Liver (tissue), 9 donors: ENCODE measurements around the gene GBA3. TPM values are rescaled to one million over a fixed set of nuclear protein-coding genes. Genes with fewer than 3 reads are reported as not detected.

Experiments
- DNase-seq: peaks from one replicate; pipeline ENCODE4 v3.0.0-alpha.2; 2017; ENCODE audit warnings: low spot score
- H3K27ac ChIP-seq, 2 donors: one replicate each; pipeline ENCODE4 v1.7.0; 2013; ENCODE audit warnings: inconsistent platforms in 2 of 2, low read length in 2 of 2, control low read depth in 1 of 2, low read depth in 1 of 2, mild to moderate bottlenecking in 1 of 2
- H3K27me3 ChIP-seq, 4 donors: one replicate each; pipeline versions ENCODE4 v1.6.1 to v1.7.0; 2013; ENCODE audit warnings: low read length in 3 of 4, inconsistent platforms in 1 of 4, mild to moderate bottlenecking in 1 of 4, moderate library complexity in 1 of 4; ENCODE audit not compliant: control insufficient read depth in 4 of 4, insufficient read depth in 4 of 4
- H3K36me3 ChIP-seq, 4 donors: one replicate each; pipeline versions ENCODE4 v1.6.1 to v1.7.0; 2013; ENCODE audit warnings: low read length in 3 of 4, mild to moderate bottlenecking in 3 of 4, low read depth in 1 of 4, moderate library complexity in 1 of 4; ENCODE audit not compliant: control insufficient read depth in 4 of 4, insufficient read depth in 3 of 4
- H3K4me1 ChIP-seq, 4 donors: one replicate each; pipeline versions ENCODE4 v1.6.1 to v1.7.0; 2013; ENCODE audit warnings: low read length in 3 of 4, mild to moderate bottlenecking in 3 of 4, moderate library complexity in 1 of 4; ENCODE audit not compliant: control insufficient read depth in 4 of 4, insufficient read depth in 4 of 4
- H3K4me3 ChIP-seq, 3 donors: one replicate each; pipeline versions ENCODE4 v1.6.1 to v1.7.0; 2013; ENCODE audit warnings: low read length in 3 of 3, control low read depth in 1 of 3, low read depth in 1 of 3, mild to moderate bottlenecking in 1 of 3
- H3K9ac ChIP-seq, 2 donors: one replicate each; pipeline ENCODE4 v1.7.0; 2013; ENCODE audit warnings: low read length in 2 of 2, mild to moderate bottlenecking in 2 of 2, moderate library complexity in 2 of 2, control low read depth in 1 of 2, low read depth in 1 of 2
- H3K9me3 ChIP-seq, 4 donors: one replicate each; pipeline versions ENCODE4 v1.6.1 to v1.7.0; 2013; ENCODE audit warnings: low read length in 3 of 4; ENCODE audit not compliant: control insufficient read depth in 4 of 4
- EGR1 ChIP-seq, 2 donors: IDR thresholded peaks; 2 replicates each; pipeline ENCODE4 v1.6.1; 2016 to 2018; ENCODE audit warnings: antibody characterized with exemption in 2 of 2, low read depth in 2 of 2
- FOXA1 ChIP-seq: IDR thresholded peaks from 2 replicates; pipeline ENCODE4 v1.6.1; 2016; ENCODE audit warnings: antibody characterized with exemption
- FOXA2 ChIP-seq: IDR thresholded peaks from 2 replicates; pipeline ENCODE4 v1.6.1; 2016; ENCODE audit warnings: antibody characterized with exemption
- GABPA ChIP-seq, 2 donors: IDR thresholded peaks in 1 of 2; conservative IDR thresholded peaks in 1 of 2; 2 replicates each; pipeline ENCODE4 v1.6.1; 2016; ENCODE audit warnings: antibody characterized with exemption in 2 of 2, mild to moderate bottlenecking in 1 of 2, moderate library complexity in 1 of 2
- HNF4A ChIP-seq, 2 donors: conservative IDR thresholded peaks; 2 replicates each; pipeline ENCODE4 v1.6.1; 2016; ENCODE audit warnings: antibody characterized with exemption in 2 of 2, mild to moderate bottlenecking in 2 of 2
- HNF4G ChIP-seq: IDR thresholded peaks from 2 replicates; pipeline ENCODE4 v1.6.1; 2016; ENCODE audit warnings: antibody characterized with exemption
- JUND ChIP-seq, 2 donors: IDR thresholded peaks; 2 replicates each; pipeline ENCODE4 v1.6.1; 2016; ENCODE audit warnings: antibody characterized with exemption in 2 of 2
- NR2F2 ChIP-seq: IDR thresholded peaks from 2 replicates; pipeline ENCODE4 v1.6.1; 2016; ENCODE audit warnings: antibody characterized with exemption
- RAD21 ChIP-seq, 2 donors: IDR thresholded peaks; 2 replicates each; pipeline ENCODE4 v1.6.1; 2016; ENCODE audit warnings: antibody characterized with exemption in 2 of 2, mild to moderate bottlenecking in 2 of 2
- RXRA ChIP-seq, 2 donors: IDR thresholded peaks; 2 replicates each; pipeline ENCODE4 v1.6.1; 2017 to 2018; ENCODE audit warnings: antibody characterized with exemption in 2 of 2, mild to moderate bottlenecking in 1 of 2
- SP1 ChIP-seq: IDR thresholded peaks from 2 replicates; pipeline ENCODE4 v1.6.1; 2018; ENCODE audit warnings: antibody characterized with exemption, mild to moderate bottlenecking
- TAF1 ChIP-seq: conservative IDR thresholded peaks from 2 replicates; pipeline ENCODE4 v1.6.1; 2016; ENCODE audit warnings: antibody characterized with exemption, mild to moderate bottlenecking
- YY1 ChIP-seq: IDR thresholded peaks from 2 replicates; pipeline ENCODE4 v1.6.1; 2016; ENCODE audit warnings: antibody characterized with exemption, mild to moderate bottlenecking
- WGBS: extraction: QIAGEN DNeasy Blood & Tissue Kit; methylation state at CpG from one replicate; pipeline ENCODE4 v1.1.7; 2013; 5-methylcytosine and 5-hydroxymethylcytosine counted together
- polyA plus RNA-seq, 2 donors: library from polyadenylated mRNA; stranded (reverse) in 1 of 2; unstranded in 1 of 2; fragments of 200-250 nt in 1 of 2; fragments of >200 nt in 1 of 2; fragmentation: Nextera tagmentation in 1 of 2; extraction: Ambion mirVana in 1 of 2; gene quantifications; one replicate each; pipeline versions ENCODE4 v1.2.1 to v1.2.3, GENCODE V29; 2013 to 2015
- total RNA-seq, 2 donors: library from RNA; depleted of rRNA; stranded (reverse); fragments of >200 nt; gene quantifications; one replicate each; pipeline ENCODE4 v1.2.3, GENCODE V29; 2014
- TF ChIP-seq, protein P1 (sequence below): IDR thresholded peaks from 2 replicates; pipeline ENCODE4 v1.6.1; 2016; ENCODE audit warnings: antibody characterized with exemption
- TF ChIP-seq, protein P2 (sequence below): IDR thresholded peaks from 2 replicates; pipeline ENCODE4 v1.6.1; 2016; ENCODE audit warnings: antibody characterized with exemption
- TF ChIP-seq, protein P3 (sequence below): fragments of 150-350 bp; IDR thresholded peaks from 2 replicates; pipeline ENCODE4 v1.5.1; 2017; ENCODE audit warnings: improper control_type of control experiment, low read depth, low read length; ENCODE audit not compliant: missing input control
- TF ChIP-seq, protein P4 (sequence below): IDR thresholded peaks from 2 replicates; pipeline ENCODE4 v1.6.1; 2016; ENCODE audit warnings: antibody characterized with exemption
- TF ChIP-seq, protein P5 (sequence below): IDR thresholded peaks from 2 replicates; pipeline ENCODE4 v1.6.1; 2016; ENCODE audit warnings: antibody characterized with exemption, mild to moderate bottlenecking
- donor health status: healthy.
- donor health status: healthy.
- donor health status: healthy.
- donor health status: healthy.
- donor health status: healthy.

Gene GBA3
- total and polyA plus RNA-seq, 4 donors: 10.6 to 36.7 (median 18.9) TPM

DNA sequence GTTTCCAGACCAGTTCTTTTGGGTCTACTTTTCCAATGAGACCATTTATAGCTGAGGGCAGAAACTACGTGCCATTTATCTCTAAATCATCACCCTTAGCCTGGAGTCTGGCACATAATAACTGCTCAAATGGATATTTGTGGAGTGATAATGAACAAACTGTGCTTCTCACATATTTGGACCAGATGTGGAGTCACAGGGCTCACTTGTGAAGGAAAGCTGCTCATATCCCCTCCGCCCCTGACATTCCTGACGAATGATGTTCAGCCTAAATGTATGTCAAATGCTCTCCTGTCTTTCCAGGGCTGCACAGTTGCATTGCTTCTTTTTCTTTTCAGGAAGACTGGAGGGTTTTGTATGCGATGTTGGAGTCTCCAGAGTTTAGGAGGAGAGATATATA lies 110.1 kb downstream of the GBA3 start:
- H3K4me3 ChIP-seq: no peak overlapping the region
- no peak for DNase-seq
- H3K9ac ChIP-seq: no peak overlapping the region
- no peaks in the 10 kb centered on the region for H3K9me3 ChIP-seq
- no peak overlapping the region for H3K27ac ChIP-seq
- TF ChIP-seq, protein P1, sequence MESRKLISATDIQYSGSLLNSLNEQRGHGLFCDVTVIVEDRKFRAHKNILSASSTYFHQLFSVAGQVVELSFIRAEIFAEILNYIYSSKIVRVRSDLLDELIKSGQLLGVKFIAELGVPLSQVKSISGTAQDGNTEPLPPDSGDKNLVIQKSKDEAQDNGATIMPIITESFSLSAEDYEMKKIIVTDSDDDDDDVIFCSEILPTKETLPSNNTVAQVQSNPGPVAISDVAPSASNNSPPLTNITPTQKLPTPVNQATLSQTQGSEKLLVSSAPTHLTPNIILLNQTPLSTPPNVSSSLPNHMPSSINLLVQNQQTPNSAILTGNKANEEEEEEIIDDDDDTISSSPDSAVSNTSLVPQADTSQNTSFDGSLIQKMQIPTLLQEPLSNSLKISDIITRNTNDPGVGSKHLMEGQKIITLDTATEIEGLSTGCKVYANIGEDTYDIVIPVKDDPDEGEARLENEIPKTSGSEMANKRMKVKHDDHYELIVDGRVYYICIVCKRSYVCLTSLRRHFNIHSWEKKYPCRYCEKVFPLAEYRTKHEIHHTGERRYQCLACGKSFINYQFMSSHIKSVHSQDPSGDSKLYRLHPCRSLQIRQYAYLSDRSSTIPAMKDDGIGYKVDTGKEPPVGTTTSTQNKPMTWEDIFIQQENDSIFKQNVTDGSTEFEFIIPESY: no peak
- TF ChIP-seq HNF4A (conservative IDR thresholded peaks at IDR 0.05) (no peak), TAF1 (no peak), RAD21 (IDR thresholded peaks at IDR 0.05) (no peak), NR2F2 (no peak), FOXA2 (no peak), SP1 (no peak), RXRA (IDR thresholded peaks at IDR 0.05) (no peak), HNF4G (no peak), JUND (IDR thresholded peaks at IDR 0.05) (no peak), EGR1 (IDR thresholded peaks at IDR 0.05; ENCODE audit: low read depth in 2 of 2) (no peak)
- TF ChIP-seq, protein P2, sequence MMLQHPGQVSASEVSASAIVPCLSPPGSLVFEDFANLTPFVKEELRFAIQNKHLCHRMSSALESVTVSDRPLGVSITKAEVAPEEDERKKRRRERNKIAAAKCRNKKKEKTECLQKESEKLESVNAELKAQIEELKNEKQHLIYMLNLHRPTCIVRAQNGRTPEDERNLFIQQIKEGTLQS: no peak
- TF ChIP-seq, protein P3, sequence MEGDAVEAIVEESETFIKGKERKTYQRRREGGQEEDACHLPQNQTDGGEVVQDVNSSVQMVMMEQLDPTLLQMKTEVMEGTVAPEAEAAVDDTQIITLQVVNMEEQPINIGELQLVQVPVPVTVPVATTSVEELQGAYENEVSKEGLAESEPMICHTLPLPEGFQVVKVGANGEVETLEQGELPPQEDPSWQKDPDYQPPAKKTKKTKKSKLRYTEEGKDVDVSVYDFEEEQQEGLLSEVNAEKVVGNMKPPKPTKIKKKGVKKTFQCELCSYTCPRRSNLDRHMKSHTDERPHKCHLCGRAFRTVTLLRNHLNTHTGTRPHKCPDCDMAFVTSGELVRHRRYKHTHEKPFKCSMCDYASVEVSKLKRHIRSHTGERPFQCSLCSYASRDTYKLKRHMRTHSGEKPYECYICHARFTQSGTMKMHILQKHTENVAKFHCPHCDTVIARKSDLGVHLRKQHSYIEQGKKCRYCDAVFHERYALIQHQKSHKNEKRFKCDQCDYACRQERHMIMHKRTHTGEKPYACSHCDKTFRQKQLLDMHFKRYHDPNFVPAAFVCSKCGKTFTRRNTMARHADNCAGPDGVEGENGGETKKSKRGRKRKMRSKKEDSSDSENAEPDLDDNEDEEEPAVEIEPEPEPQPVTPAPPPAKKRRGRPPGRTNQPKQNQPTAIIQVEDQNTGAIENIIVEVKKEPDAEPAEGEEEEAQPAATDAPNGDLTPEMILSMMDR: no peak
- peaks cover 0 to 8% (median 0%) of the 10 kb centered on the region in 4 donors for H3K36me3 ChIP-seq
- 93% methylated on average over 4 of the region's 4 CpGs for WGBS
- H3K27me3 ChIP-seq: no peaks in the 10 kb centered on the region
- peaks cover 0 to 1% (median 0%) of the 10 kb centered on the region in 4 donors for H3K4me1 ChIP-seq

DNA sequence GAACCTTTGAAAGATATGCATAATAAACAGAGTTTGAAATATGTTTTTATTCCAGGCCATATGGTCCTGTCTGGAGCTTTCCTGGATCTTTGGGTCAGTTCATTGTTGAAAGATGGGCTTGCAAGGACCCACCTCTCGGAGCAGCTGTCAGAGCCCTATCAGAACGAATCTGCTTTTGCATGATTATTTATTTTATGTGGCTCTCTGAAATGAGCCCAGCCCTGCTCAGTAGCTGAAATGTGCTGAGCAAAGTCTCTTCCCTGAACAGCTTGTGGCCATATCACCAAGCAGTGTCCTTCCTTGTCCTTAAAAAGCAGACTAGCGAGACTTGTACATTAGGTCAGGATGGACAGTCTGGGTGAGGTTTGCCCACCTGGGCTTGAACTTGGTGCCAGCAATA lies 110.8 kb downstream of the GBA3 start:
- H3K27ac ChIP-seq: no peak overlapping the region
- 87% methylated on average over 3 of the region's 3 CpGs for WGBS

More for the DNA sequence above, 110.8 kb downstream of the GBA3 start:
- Histone ChIP-seq H3K9me3 (no peaks in the 10 kb centered on the region), H3K4me3 (no peak overlapping the region), H3K27me3 (no peaks in the 10 kb centered on the region), H3K36me3 (peaks cover 0 to 8% (median 0%) of the 10 kb centered on the region in 4 donors), H3K9ac (no peak overlapping the region), H3K4me1 (peaks cover 0 to 1% (median 0%) of the 10 kb centered on the region in 4 donors)
- TF ChIP-seq NR2F2: no peak
- no peak for TF ChIP-seq RXRA (IDR thresholded peaks at IDR 0.05)
- TF ChIP-seq, protein P4, sequence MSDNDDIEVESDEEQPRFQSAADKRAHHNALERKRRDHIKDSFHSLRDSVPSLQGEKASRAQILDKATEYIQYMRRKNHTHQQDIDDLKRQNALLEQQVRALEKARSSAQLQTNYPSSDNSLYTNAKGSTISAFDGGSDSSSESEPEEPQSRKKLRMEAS: no peak
- TF ChIP-seq HNF4A (conservative IDR thresholded peaks at IDR 0.05): no peak
- no peak for TF ChIP-seq HNF4G
- TF ChIP-seq GABPA (IDR thresholded peaks at IDR 0.05 in 1 of 2, conservative IDR thresholded peaks at IDR 0.05 in 1 of 2): no peak
- no peak for TF ChIP-seq TAF1
- no peak for TF ChIP-seq FOXA2
- TF ChIP-seq, protein P1: no peak
- TF ChIP-seq, protein P2: no peak
- TF ChIP-seq, protein P3: no peak
- no peak for TF ChIP-seq FOXA1
- no peak for TF ChIP-seq EGR1 (IDR thresholded peaks at IDR 0.05; ENCODE audit: low read depth in 2 of 2)
- no peak for TF ChIP-seq SP1
- TF ChIP-seq, protein P5, sequence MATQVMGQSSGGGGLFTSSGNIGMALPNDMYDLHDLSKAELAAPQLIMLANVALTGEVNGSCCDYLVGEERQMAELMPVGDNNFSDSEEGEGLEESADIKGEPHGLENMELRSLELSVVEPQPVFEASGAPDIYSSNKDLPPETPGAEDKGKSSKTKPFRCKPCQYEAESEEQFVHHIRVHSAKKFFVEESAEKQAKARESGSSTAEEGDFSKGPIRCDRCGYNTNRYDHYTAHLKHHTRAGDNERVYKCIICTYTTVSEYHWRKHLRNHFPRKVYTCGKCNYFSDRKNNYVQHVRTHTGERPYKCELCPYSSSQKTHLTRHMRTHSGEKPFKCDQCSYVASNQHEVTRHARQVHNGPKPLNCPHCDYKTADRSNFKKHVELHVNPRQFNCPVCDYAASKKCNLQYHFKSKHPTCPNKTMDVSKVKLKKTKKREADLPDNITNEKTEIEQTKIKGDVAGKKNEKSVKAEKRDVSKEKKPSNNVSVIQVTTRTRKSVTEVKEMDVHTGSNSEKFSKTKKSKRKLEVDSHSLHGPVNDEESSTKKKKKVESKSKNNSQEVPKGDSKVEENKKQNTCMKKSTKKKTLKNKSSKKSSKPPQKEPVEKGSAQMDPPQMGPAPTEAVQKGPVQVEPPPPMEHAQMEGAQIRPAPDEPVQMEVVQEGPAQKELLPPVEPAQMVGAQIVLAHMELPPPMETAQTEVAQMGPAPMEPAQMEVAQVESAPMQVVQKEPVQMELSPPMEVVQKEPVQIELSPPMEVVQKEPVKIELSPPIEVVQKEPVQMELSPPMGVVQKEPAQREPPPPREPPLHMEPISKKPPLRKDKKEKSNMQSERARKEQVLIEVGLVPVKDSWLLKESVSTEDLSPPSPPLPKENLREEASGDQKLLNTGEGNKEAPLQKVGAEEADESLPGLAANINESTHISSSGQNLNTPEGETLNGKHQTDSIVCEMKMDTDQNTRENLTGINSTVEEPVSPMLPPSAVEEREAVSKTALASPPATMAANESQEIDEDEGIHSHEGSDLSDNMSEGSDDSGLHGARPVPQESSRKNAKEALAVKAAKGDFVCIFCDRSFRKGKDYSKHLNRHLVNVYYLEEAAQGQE: no peak
- TF ChIP-seq YY1: no peak
- TF ChIP-seq JUND (IDR thresholded peaks at IDR 0.05): no peak
- no peak for TF ChIP-seq RAD21 (IDR thresholded peaks at IDR 0.05)
- no peak for DNase-seq
